Superior temporal gyrus (tissue), 1 donor: ENCODE measurements around the gene ASPG.
"Not testable (repeated sequence)": the region's sequence is repeated elsewhere in the genome, so short reads cannot be mapped to it uniquely, and the experiment has no call there.

Source experiments
- DNase-seq: peaks from one replicate; pipeline ENCODE4 v3.0.0-alpha.2; 2016; ENCODE audit errors: extremely low spot score

The ASPG gene

GRCh38 chr14:104146651-104147345 lies 61.3 kb downstream of the ASPG start:
- no peak for DNase-seq

- DNase-seq, result no peak
These were observed 62.0 kb downstream of the ASPG start for GRCh38 chr14:104147346-104148125.

- DNase-seq, result no peak
These were observed 63.2 kb downstream of the ASPG start for GRCh38 chr14:104148433-104149277.

- no peak for DNase-seq
These were observed 63.7 kb downstream of the ASPG start for GRCh38 chr14:104149278-104149595.

- no peak for DNase-seq
These were observed 64.2 kb downstream of the ASPG start for GRCh38 chr14:104149617-104150135.

- no peak for DNase-seq
These were observed 64.9 kb downstream of the ASPG start for GRCh38 chr14:104150136-104151025.

GRCh38 chr14:104151026-104151381 lies 65.5 kb downstream of the ASPG start:
- no peak for DNase-seq

GRCh38 chr14:104151566-104152245 lies 66.2 kb downstream of the ASPG start:
- DNase-seq, result no peak

- no peak for DNase-seq
These were observed 66.7 kb downstream of the ASPG start for GRCh38 chr14:104152246-104152575.

GRCh38 chr14:104152686-104153393 lies 67.3 kb downstream of the ASPG start:
- DNase-seq, result no peak

GRCh38 chr14:104153394-104153755 lies 67.9 kb downstream of the ASPG start:
- DNase-seq, result not testable (repeated sequence)

- no peak for DNase-seq
These were observed 68.7 kb downstream of the ASPG start for GRCh38 chr14:104154246-104154645.

GRCh38 chr14:104155513-104155912 lies 70.0 kb downstream of the ASPG start:
- no peak for DNase-seq

- DNase-seq, result no peak
These were observed 70.6 kb downstream of the ASPG start for GRCh38 chr14:104156142-104156541.

- no peak for DNase-seq
These were observed 71.8 kb downstream of the ASPG start for GRCh38 chr14:104157016-104157928.

GRCh38 chr14:104158827-104159798 lies 73.6 kb downstream of the ASPG start:
- DNase-seq, result no peak

GRCh38 chr14:104159990-104160389 lies 74.5 kb downstream of the ASPG start:
- no peak for DNase-seq
